Endothelial cell of umbilical vein (primary cell): ENCODE results near the gene NPY2R. TPM values are rescaled to one million over a fixed set of nuclear protein-coding genes. Genes with fewer than 3 reads are reported as not detected.

Experiments
- BruUV-seq: library from RNA; stranded (reverse); fragments of 400-500 nt; replicated peaks from 2 replicates; lab custom pipeline; 2021; lab: Mats Ljungman, UMichigan
- CTCF ChIA-PET: fragments of 300-600, 350-600 bp; sonication (Branson Sonifier 250); formaldehyde crosslinking; loops from one replicate; lab custom pipeline; 2021; ENCODE audit warnings: antibody characterized with exemption, inconsistent platforms; lab: Charles Lee
- POLR2A ChIA-PET: fragments of 300-600, 350-600 bp; sonication (Branson Sonifier 250); formaldehyde crosslinking; loops from one replicate; lab custom pipeline; 2021; ENCODE audit warnings: antibody characterized with exemption, inconsistent platforms; lab: Charles Lee
- DNase-seq: peaks from one replicate; pipeline ENCODE4 v3.0.0-alpha.2; 2011; ENCODE audit warnings: low read depth, low spot score
- FAIRE-seq: peaks from 2 replicates; lab custom pipeline; 2011; peaks lifted over from hg19 to GRCh38; lab: Jason Lieb, UNC
- H2AFZ ChIP-seq: 2 replicates; pipeline ENCODE4 v1.6.0; 2012; ENCODE audit warnings: low read depth, low read length, control low read depth, inconsistent platforms
- H3K27ac ChIP-seq: 2 replicates; pipeline ENCODE4 v1.5.1; 2011; ENCODE audit warnings: low read depth, mild to moderate bottlenecking, control low read depth, low read length, moderate library complexity; ENCODE audit not compliant: insufficient read depth
- H3K27me3 ChIP-seq, 2 experiments: 2 replicates each; pipeline versions ENCODE4 v1.6.0 to v1.6.1; 2011; ENCODE audit warnings: low read length in 2 of 2, mixed read lengths in 1 of 2; ENCODE audit not compliant: control insufficient read depth in 2 of 2, insufficient read depth in 2 of 2
- H3K36me3 ChIP-seq, 2 experiments: 2 replicates in 1 of 2; 3 replicates in 1 of 2; pipeline ENCODE4 v1.5.1; 2011; ENCODE audit warnings: low read length in 2 of 2, mild to moderate bottlenecking in 1 of 2, moderate library complexity in 1 of 2; ENCODE audit not compliant: control insufficient read depth in 2 of 2, insufficient read depth in 2 of 2; ENCODE audit errors: extremely low read depth in 1 of 2
- H3K4me1 ChIP-seq: 3 replicates; pipeline ENCODE4 v1.5.1; 2011; ENCODE audit warnings: mild to moderate bottlenecking, low read length; ENCODE audit not compliant: control insufficient read depth, insufficient read depth; ENCODE audit errors: extremely low read depth
- H3K4me2 ChIP-seq: 2 replicates; pipeline ENCODE4 v1.6.1; 2011; ENCODE audit warnings: low read length, control low read depth, mixed read lengths; ENCODE audit not compliant: insufficient read depth
- H3K4me3 ChIP-seq, 3 experiments: fragments of 200-600 bp in 1 of 3; sonication (generic), shearing (Covaris generic) in 1 of 3; replicated peaks in 1 of 3; 2 replicates each; pipeline ENCODE4 v1.5.1; 2011 to 2016; ENCODE audit warnings: control low read depth in 3 of 3, low read length in 3 of 3, mild to moderate bottlenecking in 2 of 3, inconsistent platforms in 1 of 3, low read depth in 1 of 3, moderate library complexity in 1 of 3; ENCODE audit not compliant: insufficient read depth in 1 of 3
- H3K79me2 ChIP-seq: 2 replicates; pipeline ENCODE4 v1.6.0; 2012; ENCODE audit warnings: low read length, inconsistent platforms; ENCODE audit not compliant: control insufficient read depth, insufficient read depth
- H3K9ac ChIP-seq: replicated peaks from 2 replicates; pipeline ENCODE3; 2011; ENCODE audit warnings: low read length, control low read depth; ENCODE audit not compliant: insufficient read depth; ENCODE audit errors: extremely low read depth
- H3K9me1 ChIP-seq: replicated peaks from 3 replicates; pipeline ENCODE4 v1.6.0; 2011; ENCODE audit warnings: mild to moderate bottlenecking, low read length; ENCODE audit not compliant: control insufficient read depth, insufficient read depth; ENCODE audit errors: extremely low read depth
- H3K9me3 ChIP-seq: replicated peaks from 2 replicates; pipeline ENCODE4 v1.5.1; 2012; ENCODE audit warnings: low read length, inconsistent platforms; ENCODE audit not compliant: control insufficient read depth, insufficient read depth
- H4K20me1 ChIP-seq: replicated peaks from 2 replicates; pipeline ENCODE3; 2011; ENCODE audit warnings: mild to moderate bottlenecking, low read length; ENCODE audit not compliant: control insufficient read depth, insufficient read depth; ENCODE audit errors: extremely low read depth
- CTCF ChIP-seq, 2 donors: IDR thresholded peaks; 1 replicate in 1 of 2; 2 replicates in 1 of 2; pipeline ENCODE4 v1.5.1; 2011; ENCODE audit warnings: low read length in 2 of 2, mild to moderate bottlenecking in 2 of 2, moderate library complexity in 2 of 2, control low read depth in 1 of 2, inconsistent platforms in 1 of 2, low read depth in 1 of 2; ENCODE audit not compliant: insufficient read depth in 1 of 2; ENCODE audit errors: extremely low read depth in 1 of 2
- EZH2 ChIP-seq: IDR thresholded peaks from 2 replicates; pipeline ENCODE4 v1.6.1; 2012; ENCODE audit warnings: borderline replicate concordance, low read depth, mild to moderate bottlenecking, moderate library complexity, low read length, inconsistent platforms; ENCODE audit not compliant: severe bottlenecking
- FOS ChIP-seq: IDR thresholded peaks from 2 replicates; pipeline ENCODE4 v1.6.1; 2011; ENCODE audit warnings: mild to moderate bottlenecking, low read length, moderate library complexity, borderline replicate concordance; ENCODE audit not compliant: insufficient read depth
- GATA2 ChIP-seq: IDR thresholded peaks from 2 replicates; pipeline ENCODE4 v1.7.0; 2011; ENCODE audit warnings: low read depth, mild to moderate bottlenecking, moderate library complexity, mixed read lengths, low read length; ENCODE audit not compliant: insufficient read length, insufficient read depth
- JUN ChIP-seq: IDR thresholded peaks from 2 replicates; pipeline ENCODE4 v1.6.1; 2011; ENCODE audit warnings: borderline replicate concordance, low read depth; ENCODE audit not compliant: insufficient read length, insufficient read depth
- MAX ChIP-seq: IDR thresholded peaks from 2 replicates; pipeline ENCODE4 v1.6.1; 2011; ENCODE audit not compliant: insufficient read depth, insufficient read length
- MYC ChIP-seq: IDR thresholded peaks from one replicate; pipeline ENCODE4 v1.6.1; 2011; ENCODE audit warnings: mild to moderate bottlenecking, low read depth, low read length
- POLR2A ChIP-seq: IDR thresholded peaks from 2 replicates; pipeline ENCODE4 v1.6.1; 2012; ENCODE audit warnings: low read depth, mild to moderate bottlenecking, control low read depth, low read length
- POLR2AphosphoS5 ChIP-seq: IDR thresholded peaks from 2 replicates; pipeline ENCODE4 v1.6.1; 2012; ENCODE audit warnings: low read depth, mild to moderate bottlenecking, control low read depth, low read length, moderate library complexity; ENCODE audit not compliant: insufficient read depth
- dilution Hi-C: fragments of 300-500 bp; cut with MboI; formaldehyde crosslinking; loops from one replicate; pipeline ENCODE4 v1.15.0; 2019; ENCODE audit warnings: low sequenced_read_pairs; ENCODE audit not compliant: extremely low pct_ligation_motif_present
- intact Hi-C: fragments of 100-400 bp; cut with micrococcal nuclease; formaldehyde crosslinking; loops from one replicate; pipeline ENCODE4 v1.10.0; 2022
- polyA plus RNA-seq, 4 experiments: library from polyadenylated mRNA; depleted of rRNA in 3 of 4; stranded (reverse) in 3 of 4; unstranded in 1 of 4; fragments of >200 nt; gene quantifications; 2 replicates each; pipeline versions ENCODE4 v1.2.1 to v1.2.3, GENCODE V29; 2011 to 2012; ENCODE audit warnings: missing spikeins in 1 of 4
- total RNA-seq: library from RNA; stranded (reverse); gene quantifications from 2 replicates; pipeline ENCODE4 v1.2.3, GENCODE V29; 2021

NPY2R gene
- total and polyA plus RNA-seq, 2 donors (not counting 3 experiments of a cell fraction or from before 2014, with no cell fraction given), result not detected

GRCh38 chr4:155186972-155187371 lies 21.5 kb upstream of the NPY2R start:
- Histone ChIP-seq H3K9ac (no peak overlapping the region), H3K27ac (no peak overlapping the region), H3K4me3 (no peak overlapping the region), H3K4me2 (no peak overlapping the region), H3K27me3 (no peaks in the 10 kb centered on the region), H2AFZ (no peak overlapping the region), H4K20me1 (no peaks in the 10 kb centered on the region), H3K36me3 (no peaks in the 10 kb centered on the region), H3K9me3 (no peaks in the 10 kb centered on the region), H3K4me1 (no peaks in the 10 kb centered on the region), H3K79me2 (no peaks in the 10 kb centered on the region), H3K9me1 (no peaks in the 10 kb centered on the region)
- TF ChIP-seq POLR2A, result no peak
- no peak for TF ChIP-seq GATA2
- no peak for TF ChIP-seq EZH2
- TF ChIP-seq MYC, result no peak
- TF ChIP-seq POLR2AphosphoS5, result no peak
- ChIA-PET POLR2A (no interaction called here), CTCF (no interaction called here)
- no peak for FAIRE-seq
- no TSS peak for BruUV-seq
- DNase-seq, result no peak
- dilution Hi-C loops (no loop called here), intact Hi-C loops (no loop called here)

GRCh38 chr4:155187989-155188388 lies 20.4 kb upstream of the NPY2R start:
- Histone ChIP-seq H3K27ac (no peak overlapping the region), H2AFZ (no peak overlapping the region), H3K9me1 (no peaks in the 10 kb centered on the region), H3K36me3 (no peaks in the 10 kb centered on the region), H3K4me3 (no peak overlapping the region), H3K4me1 (no peaks in the 10 kb centered on the region), H4K20me1 (no peaks in the 10 kb centered on the region), H3K79me2 (no peaks in the 10 kb centered on the region), H3K9ac (no peak overlapping the region), H3K4me2 (no peak overlapping the region), H3K9me3 (no peaks in the 10 kb centered on the region), H3K27me3 (no peaks in the 10 kb centered on the region)
- DNase-seq (no peak), FAIRE-seq (no peak)
- dilution Hi-C loops (no loop called here), intact Hi-C loops (no loop called here)
- CTCF ChIA-PET, result no interaction called here
- TF ChIP-seq POLR2A (no peak), MYC (no peak), EZH2 (no peak), POLR2AphosphoS5 (no peak), MAX (no peak), JUN (no peak), FOS (no peak), GATA2 (no peak), CTCF (IDR thresholded peaks at IDR 0.05; ENCODE audit: extremely low read depth in 1 of 2, insufficient read depth in 1 of 2, low read depth in 1 of 2, low read length in 2 of 2) (no peak)
- no TSS peak for BruUV-seq
- POLR2A ChIA-PET, result no interaction called here
